Fibroblast of the aortic adventitia (primary cell): ENCODE results near the gene FAM151B. TPM values are rescaled to one million over a fixed set of nuclear protein-coding genes. Genes with fewer than 3 reads are reported as not detected.

Experiments
- DNase-seq: peaks from one replicate; pipeline ENCODE4 v3.0.0-alpha.2; 2010; ENCODE audit warnings: low read depth
- H3K4me3 ChIP-seq: 2 replicates; pipeline ENCODE4 v1.5.1; 2011; ENCODE audit warnings: low read depth, mild to moderate bottlenecking, control low read depth, low read length, moderate library complexity
- CTCF ChIP-seq: IDR thresholded peaks from 2 replicates; pipeline ENCODE4 v1.5.1; 2011; ENCODE audit warnings: mild to moderate bottlenecking, low read length, control low read depth, inconsistent platforms; ENCODE audit not compliant: insufficient read depth
- total RNA-seq: library from RNA; depleted of rRNA; stranded (reverse); fragments of >200 nt; gene quantifications from 2 replicates; pipeline ENCODE4 v1.2.3, GENCODE V29; 2012; ENCODE audit warnings: low replicate concordance

Gene FAM151B
- total RNA-seq, 1 donor, result 6.8 TPM

DNA sequence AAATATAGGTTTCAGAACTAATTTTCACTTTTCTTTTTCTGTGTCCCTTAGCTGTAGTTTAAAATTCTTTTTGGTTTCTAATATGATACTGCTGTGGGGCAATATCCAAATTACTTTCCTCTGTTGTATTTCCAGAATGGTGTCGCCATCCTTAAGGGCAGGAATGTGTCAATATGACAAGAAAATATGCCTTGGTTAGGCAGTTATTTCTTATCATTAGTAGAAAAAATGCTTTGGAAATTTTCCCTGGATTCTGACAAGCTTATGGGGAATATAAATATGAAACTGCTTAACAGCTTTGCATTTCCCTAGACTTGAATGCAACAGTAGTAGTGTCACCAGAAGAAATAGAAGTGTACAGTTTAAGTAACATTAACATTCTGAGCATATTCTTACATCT lies 52.8 kb downstream of the FAM151B start:
- H3K4me3 ChIP-seq, result no peak overlapping the region
- peak; percentile 56 for DNase-seq
- no peak for TF ChIP-seq CTCF

DNA sequence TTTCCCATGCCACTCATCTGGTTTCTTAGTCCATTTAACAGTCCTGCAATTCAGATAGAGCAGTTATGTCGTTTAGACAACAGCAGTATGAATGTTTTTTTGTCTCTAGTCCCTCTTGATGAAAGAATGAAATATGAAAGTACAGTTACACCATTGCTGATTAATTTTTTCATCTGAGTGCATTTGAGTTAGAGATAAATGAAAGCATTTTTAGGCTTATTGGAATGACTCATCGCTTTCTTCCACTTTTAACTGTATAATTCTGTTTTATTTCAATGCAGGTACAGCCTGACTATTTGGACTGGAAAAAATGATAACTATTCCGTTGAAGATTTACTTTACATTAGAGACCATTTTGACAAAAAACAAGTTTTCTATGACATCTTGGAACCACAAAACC lies 53.5 kb downstream of the FAM151B start:
- DNase-seq, result peak; percentile 12

DNA sequence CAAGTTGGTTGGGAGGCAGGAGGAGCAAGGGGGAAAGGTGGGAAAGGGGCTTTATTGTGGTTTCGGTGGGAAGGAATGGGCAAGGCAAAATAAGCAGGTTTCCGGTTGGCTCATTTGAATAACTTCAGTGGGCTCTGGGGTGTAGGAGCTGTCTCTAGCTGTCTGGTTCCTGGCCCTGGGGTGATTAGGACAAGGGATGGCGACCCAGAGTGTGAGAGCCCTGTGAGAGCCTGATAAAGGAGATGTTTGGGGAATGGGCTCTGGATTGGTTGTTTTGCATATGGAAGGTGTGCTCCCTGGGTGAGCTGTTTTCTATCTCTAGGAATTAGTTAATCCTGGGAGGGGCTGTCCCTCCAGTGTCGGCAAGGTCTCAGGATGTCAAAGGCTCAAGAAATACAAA lies 66.7 kb downstream of the FAM151B start:
- no peak for TF ChIP-seq CTCF
- DNase-seq, result no peak
- H3K4me3 ChIP-seq, result no peak overlapping the region

More for the DNA sequence above, 53.5 kb downstream of the FAM151B start:
- no peak for TF ChIP-seq CTCF
- H3K4me3 ChIP-seq, result no peak overlapping the region

DNA sequence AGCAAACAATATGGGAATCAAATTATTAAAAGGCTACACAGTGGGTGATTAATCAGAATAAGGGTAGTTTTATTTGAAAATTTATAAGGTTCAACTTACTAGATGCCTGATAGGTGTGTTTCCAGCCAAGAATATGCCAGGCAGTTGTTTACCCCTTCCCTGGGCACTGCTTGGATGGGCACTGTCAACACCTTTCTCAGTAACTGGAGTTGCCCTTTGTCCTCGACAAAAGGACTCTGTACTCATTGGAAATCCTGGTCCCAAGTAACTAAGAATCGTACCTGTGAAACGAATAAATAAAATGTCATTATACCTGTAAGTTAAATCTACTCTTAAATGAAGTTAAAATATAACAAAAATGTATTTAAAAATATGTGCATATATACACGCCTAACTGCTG lies 67.2 kb downstream of the FAM151B start:
- DNase-seq, result no peak
- TF ChIP-seq CTCF, result no peak
- H3K4me3 ChIP-seq, result no peak overlapping the region

GRCh38 chr5:80559244-80559643 lies 71.3 kb downstream of the FAM151B start:
- no peak for TF ChIP-seq CTCF
- H3K4me3 ChIP-seq, result no peak overlapping the region
- no peak for DNase-seq

GRCh38 chr5:80565330-80565729 lies 77.4 kb downstream of the FAM151B start:
- TF ChIP-seq CTCF, result no peak
- DNase-seq, result no peak
- H3K4me3 ChIP-seq, result no peak overlapping the region

- no peak overlapping the region for H3K4me3 ChIP-seq
- TF ChIP-seq CTCF, result no peak
- no peak for DNase-seq
These were observed 78.9 kb downstream of the FAM151B start for GRCh38 chr5:80566711-80567259.
